Inflammatory macrophage treated with lipopolysaccharide for 1 hour (primary cell): Measurements from ENCODE around the gene IGF2BP1.
"Not testable (repeated sequence)": the region's sequence is repeated elsewhere in the genome, so short reads cannot be mapped to it uniquely, and the experiment has no call there.

Source experiments
- DNase-seq, 2 donors: peaks; one replicate each; pipeline ENCODE4 v3.0.0-alpha.2; 2020 to 2022

The IGF2BP1 gene

DNA sequence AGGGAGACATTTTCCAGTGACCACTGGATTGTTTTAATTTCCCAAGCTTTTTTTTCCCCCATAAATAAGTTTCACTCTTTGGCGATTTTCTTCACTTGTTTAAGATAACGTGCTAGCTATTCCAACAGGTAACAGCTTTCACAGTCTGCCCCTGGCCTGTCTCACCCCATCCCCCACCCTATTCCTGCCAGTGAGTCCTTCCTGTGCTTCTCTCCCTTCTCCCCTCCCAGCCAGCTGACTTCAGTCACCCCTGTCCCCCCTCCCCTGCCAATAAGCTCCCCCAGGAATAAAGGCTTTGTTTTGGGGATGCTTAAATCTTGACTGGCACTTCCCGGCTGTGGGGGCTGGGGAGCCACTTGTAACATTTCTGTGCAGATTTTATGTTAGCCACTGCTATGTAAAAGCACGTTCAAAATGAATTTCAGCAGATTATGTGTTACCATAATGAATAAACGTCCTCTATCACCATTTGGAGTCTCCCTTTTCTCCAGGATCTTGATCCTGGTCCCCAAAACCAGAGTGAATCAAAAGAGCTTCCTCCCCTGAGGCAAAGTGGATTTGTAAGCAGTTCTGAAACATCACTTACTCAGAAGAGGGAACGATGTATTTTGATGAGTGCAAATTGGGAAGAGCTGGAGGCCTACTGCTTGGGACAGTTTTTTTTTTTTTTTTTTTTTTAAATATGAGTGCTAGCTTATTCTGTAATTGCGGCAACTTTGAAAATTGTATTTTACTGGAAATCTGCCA lies 58.2 kb downstream of the IGF2BP1 start:
- DNase-seq, result no peak

DNA sequence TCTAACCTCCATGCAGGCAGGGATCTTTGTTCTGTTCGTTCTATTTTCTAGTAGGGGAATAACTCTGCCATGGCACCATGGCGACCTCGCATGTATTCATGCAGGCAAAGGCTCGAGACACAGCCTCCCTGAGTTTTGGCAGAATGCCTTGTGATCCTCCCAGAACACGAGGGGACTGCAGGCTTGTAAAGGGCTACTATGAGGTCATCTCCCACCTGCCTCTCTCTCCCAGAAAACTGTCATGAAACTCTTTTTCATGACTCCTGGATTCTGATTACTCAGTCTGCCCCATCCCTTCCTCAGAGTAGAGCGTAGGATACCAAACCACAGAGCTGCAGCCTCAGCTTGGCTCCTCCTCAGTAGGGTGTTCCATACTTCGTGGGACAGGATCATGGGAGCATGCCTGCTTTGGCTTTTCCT lies 64.3 kb downstream of the IGF2BP1 start:
- no peak for DNase-seq

GRCh38 chr17:49063652-49064051 lies 66.5 kb downstream of the IGF2BP1 start:
- DNase-seq, result no peak

- DNase-seq, result no peak
Observed at GRCh38 chr17:49067163-49067562, 70.0 kb downstream of the IGF2BP1 start.

GRCh38 chr17:49069585-49070273 lies 72.5 kb downstream of the IGF2BP1 start:
- DNase-seq, result no peak

DNA sequence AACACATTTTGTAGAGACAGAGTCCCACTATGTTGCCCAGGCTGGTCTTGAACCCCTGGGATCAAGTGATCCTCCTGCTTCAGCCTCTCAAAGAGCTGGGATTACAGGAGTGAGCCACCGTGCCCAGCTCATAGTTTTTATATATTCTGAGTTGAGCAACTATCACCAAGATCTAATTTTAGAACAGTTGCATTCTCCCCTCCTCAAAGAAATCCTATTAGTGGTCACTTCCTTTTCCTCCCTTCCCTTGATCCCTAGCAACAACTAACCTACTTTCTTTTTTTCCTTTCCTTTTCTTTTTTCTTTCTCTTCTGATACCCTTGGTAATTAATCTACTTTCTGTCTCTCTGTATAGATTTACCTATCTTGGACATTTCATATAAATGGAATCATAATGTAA lies 73.9 kb downstream of the IGF2BP1 start:
- no peak for DNase-seq

GRCh38 chr17:49074851-49075540 lies 77.8 kb downstream of the IGF2BP1 start:
- DNase-seq, result no peak

DNA sequence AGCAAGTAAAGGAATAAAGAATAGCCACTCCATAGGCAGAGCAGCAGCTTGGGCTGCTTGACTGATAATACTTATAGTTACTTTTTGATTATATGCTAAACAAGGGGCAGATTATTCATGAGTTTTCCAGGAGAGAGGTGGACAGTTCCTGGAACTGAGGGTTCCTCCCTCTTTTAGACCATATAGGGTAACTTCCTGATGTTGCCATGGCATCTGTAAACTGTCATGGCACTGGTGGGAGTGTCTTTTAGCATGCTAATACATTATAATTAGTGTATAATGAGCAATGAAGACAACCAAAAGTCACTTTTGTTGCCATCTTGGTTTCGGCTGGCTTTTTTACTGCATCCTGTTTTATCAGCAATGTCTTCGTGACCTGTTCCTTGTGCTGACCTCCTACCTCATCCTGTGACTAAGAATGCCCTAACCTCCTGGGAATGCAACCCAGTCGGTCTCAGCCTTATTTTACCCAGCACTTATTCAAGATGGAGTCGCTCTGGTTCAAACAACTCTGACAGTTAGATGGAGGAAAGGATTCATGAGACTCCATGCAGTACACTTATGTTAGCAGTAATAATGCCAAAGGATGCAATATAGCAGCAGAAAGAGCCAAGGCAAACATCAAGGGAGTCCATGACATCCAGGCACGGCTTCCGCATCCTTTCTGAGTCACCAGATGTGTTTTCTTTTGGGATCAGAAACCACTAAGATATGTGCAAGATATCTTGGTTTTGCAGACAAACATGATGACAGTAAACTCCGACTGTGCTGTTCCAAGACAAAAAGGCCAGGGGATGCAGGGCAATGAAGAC lies 79.6 kb downstream of the IGF2BP1 start:
- no peak for DNase-seq

GRCh38 chr17:49078248-49078647 lies 81.1 kb downstream of the IGF2BP1 start:
- DNase-seq, result no peak

DNA sequence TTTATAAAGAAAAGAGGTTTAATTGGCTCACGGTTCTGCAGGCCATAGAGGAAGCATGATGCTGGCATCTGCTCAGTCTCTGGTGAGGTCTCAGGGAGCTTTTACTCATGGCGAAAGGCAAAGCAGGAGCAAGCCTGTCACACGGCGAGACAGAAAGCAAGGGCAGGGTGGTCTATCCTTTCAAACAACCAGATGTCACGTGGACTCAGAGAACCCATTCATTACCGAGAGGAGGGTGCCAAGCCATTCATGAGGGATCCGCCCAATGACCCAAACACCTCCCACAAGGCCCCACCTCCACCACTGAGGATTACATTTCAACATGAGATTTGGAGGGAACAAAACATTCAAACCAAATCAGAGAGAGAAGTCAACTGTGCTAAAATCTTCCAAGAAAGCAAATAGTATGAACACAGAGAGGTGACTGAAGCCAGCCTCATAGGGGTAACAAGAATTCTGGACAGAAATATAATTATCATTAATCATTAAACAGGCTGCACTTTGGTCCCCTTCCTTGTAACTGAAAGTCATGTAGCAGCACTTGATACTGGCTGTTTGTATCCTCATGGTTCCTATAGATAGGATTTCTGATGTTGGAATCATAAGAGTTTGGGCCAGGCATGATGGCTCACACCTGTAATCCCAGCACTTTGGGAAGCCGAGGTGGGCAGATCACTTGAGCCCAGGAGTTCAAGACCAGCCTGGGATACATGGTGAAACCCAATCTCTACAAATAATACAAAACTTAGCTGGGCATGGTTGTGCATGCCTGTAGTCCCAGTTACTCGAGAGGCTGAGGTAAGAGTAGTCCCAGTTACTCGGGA lies 82.9 kb downstream of the IGF2BP1 start:
- DNase-seq, result no peak

- no peak for DNase-seq
Observed at GRCh38 chr17:49082231-49082630, 85.0 kb downstream of the IGF2BP1 start.

- DNase-seq, result not testable (repeated sequence)
Observed at GRCh38 chr17:49085046-49085445, 87.9 kb downstream of the IGF2BP1 start.

DNA sequence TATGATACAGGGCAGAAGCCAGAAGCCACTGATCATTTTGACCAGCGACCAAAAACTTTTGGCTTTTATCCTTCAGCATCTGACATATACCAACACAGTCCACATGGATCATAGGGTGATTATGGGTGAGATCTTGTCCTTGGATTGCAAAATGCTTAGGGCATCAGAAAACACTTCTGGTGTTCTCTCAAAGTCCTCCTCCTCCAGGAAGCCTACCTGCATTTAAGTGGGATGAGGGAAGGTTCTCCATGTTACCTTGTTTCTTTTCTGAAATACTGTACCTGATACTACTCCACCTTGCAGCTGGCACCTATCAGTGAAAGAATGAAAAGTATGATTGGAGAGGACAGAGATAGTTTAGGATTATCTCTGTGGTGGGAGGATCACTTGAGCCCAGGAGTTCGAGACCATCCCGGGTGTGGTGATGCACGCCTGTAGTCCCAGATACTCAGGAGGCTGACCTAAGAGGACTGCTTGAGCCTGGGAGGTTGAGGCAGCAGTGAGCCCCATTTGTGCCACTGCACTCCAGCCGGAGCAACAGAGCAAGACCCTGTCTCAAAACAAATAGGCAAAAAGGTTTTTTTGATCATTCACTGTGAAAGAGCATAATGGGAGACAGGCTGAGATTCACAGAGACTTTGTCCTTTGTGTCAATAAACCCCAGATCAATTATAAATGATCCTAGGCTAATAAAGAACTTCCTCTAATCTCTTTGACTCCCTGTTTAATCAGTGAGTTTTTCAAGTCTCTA lies 88.6 kb downstream of the IGF2BP1 start:
- DNase-seq, result no peak

DNA sequence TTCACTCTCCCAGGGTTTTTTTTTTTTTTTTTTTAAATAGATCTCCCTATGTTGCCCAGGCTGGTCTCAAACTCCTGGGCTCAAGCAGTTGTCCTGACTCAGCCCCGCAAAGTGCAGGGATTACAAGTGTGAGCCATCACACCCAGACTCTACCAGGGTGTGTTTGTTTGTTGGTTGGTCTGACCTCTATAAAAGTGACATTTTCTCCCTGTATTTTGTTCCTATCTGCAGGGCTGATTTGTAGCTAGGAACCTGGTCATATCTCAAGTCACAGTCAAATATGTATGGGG lies 89.1 kb downstream of the IGF2BP1 start:
- no peak for DNase-seq

GRCh38 chr17:49086649-49087048 lies 89.5 kb downstream of the IGF2BP1 start:
- DNase-seq, result no peak

DNA sequence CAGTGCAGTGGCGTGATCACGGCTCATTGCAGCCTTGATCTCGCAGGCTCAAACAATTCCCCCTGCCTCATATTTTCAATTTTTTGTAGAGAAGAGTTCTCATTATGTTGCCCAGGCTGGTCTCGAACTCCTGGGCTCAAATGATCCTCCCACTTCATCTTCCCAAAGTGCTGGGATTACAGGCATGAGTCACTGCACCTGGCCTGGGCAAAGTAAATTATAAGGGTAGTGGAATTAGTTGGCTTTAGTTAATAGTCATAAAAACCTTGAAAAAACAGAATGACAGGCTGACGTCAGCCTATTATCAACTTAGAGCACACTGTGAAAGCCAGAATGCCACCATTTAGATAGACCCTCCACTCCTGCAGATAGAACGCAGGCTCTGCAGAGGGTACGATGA lies 91.9 kb downstream of the IGF2BP1 start:
- no peak for DNase-seq

DNA sequence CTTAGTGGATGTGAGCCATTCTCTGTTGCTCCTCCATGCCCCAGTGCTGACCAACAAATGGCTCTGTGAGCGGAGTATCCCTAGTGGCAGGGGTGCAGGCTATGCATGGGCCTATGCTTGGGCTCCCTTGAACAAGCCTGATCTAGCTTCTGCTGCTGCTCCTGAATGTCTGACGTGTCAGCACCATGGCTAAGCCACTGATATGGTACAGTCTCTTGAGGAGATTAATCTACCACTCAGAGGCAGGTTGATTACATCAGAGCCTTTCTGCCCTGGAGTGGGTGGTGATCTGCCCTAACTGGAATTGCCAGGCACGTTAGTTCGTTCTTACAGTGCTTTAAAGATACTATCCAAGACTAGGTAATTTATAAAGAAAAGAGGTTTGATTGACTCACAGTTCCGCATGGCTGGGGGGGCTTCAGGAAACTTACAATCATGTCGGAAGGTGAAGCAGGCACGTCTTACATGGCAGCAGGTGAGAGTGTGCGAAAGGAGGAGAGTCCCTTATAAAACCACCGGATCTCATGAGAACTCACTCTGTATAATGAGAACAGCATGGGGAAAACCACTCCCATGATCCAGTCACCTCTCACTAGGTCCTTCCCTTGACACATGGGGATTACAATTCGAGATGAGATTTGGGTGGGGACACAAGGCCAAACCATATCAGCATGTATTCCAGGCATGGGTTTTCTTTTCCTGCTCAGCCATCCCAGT lies 93.9 kb downstream of the IGF2BP1 start:
- no peak for DNase-seq

DNA sequence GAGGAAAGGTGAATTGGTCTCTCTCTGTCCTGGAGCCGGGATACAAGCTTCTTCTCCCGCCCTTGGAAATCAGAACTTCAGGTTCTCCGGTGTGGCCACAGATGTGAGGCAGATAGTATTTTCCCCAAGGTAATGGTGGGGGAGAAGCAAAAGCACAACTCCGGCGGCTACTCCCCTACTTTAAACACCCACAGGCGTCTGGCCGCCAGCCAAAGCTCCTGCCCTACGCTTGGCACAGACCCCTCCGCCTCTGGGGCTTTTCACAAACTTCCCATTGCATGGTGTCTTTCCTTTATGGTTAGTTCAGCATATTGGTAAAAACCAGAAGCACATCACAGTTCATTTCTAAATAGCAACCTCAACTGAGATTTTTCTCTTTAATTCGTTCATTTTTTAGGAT lies 95.9 kb downstream of the IGF2BP1 start:
- no peak for DNase-seq

DNA sequence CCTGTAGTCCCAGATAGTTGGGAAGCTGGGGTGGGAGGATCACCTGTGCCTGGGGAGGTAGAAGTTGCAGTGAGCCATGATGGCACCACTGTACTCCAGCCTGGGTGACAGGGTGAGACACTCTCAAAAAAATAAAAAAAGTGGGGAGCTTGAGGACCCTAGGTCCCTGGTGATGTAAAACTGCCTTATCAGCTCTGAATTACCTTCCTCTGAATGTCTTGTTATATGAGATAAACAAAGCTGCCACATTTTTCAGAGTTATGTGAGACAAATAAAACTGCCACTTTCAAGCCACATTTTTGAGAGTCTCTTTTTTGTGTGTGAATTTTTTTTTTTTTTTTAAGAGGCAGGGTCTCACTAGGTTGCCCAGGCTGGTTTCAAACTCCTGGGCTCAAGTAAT lies 103.4 kb downstream of the IGF2BP1 start:
- no peak for DNase-seq

DNA sequence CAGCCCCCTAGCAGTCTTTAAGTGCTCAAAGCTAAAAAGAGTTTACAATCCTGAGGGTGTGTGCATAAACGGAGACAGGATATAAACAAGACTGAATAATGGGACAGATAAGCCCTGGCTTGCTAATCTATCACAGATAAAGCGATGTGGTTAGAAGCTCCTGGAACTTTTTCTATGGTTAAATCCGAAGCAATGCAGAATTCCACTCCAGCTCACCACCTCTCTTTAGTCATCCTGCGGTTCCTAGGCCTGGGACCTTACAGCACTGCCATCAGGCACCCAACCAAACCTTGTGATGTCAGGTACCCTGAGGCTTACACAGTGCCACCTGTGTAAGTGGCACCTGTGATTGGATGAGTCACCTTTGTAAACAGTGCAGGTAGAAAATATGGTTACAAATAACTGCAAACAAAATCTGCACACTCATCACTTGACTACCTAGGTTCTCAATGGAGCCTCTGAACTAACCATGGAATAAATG lies 103.9 kb downstream of the IGF2BP1 start:
- DNase-seq, result no peak

- not testable (repeated sequence) for DNase-seq
Observed at GRCh38 chr17:49103360-49103759, 106.2 kb downstream of the IGF2BP1 start.
